DMS 273 treated with DMSO at 0.1 percent for 48 hours (cell line): ENCODE results near the gene RGS7.

Experiments used
- DNase-seq: peaks from one replicate; lab custom pipeline; 2025; lab: John Stamatoyannopoulos, UW

The RGS7 gene

GRCh38 chr1:241079047-241079446 lies 278.0 kb downstream of the RGS7 start:
- no peak for DNase-seq

- DNase-seq: no peak
These were observed 279.4 kb downstream of the RGS7 start for GRCh38 chr1:241077386-241078147.

GRCh38 chr1:241074507-241074906 lies 282.5 kb downstream of the RGS7 start:
- DNase-seq: no peak

- DNase-seq: no peak
These were observed 288.6 kb downstream of the RGS7 start for GRCh38 chr1:241068359-241068758.

GRCh38 chr1:241063276-241063675 lies 293.7 kb downstream of the RGS7 start:
- no peak for DNase-seq

GRCh38 chr1:241061062-241061461 lies 295.9 kb downstream of the RGS7 start:
- DNase-seq: no peak

- no peak for DNase-seq
These were observed 308.4 kb downstream of the RGS7 start for GRCh38 chr1:241048622-241049021.

- no peak for DNase-seq
These were observed 311.3 kb downstream of the RGS7 start for GRCh38 chr1:241045659-241046058.

GRCh38 chr1:241034203-241034936 lies 322.6 kb downstream of the RGS7 start:
- no peak for DNase-seq

- DNase-seq: no peak
These were observed 332.2 kb downstream of the RGS7 start for GRCh38 chr1:241024834-241025233.

- DNase-seq: no peak
These were observed 334.6 kb downstream of the RGS7 start for GRCh38 chr1:241022366-241022765.

GRCh38 chr1:241020851-241021697 lies 335.9 kb downstream of the RGS7 start:
- DNase-seq: no peak

GRCh38 chr1:241012708-241013340 lies 344.2 kb downstream of the RGS7 start:
- no peak for DNase-seq

GRCh38 chr1:241007668-241008067 lies 349.3 kb downstream of the RGS7 start:
- no peak for DNase-seq

GRCh38 chr1:240999826-241000225 lies 357.2 kb downstream of the RGS7 start:
- DNase-seq: no peak

GRCh38 chr1:240998441-240999015 lies 358.5 kb downstream of the RGS7 start:
- DNase-seq: no peak

GRCh38 chr1:240998024-240998423 lies 359.0 kb downstream of the RGS7 start:
- no peak for DNase-seq

- no peak for DNase-seq
These were observed 364.0 kb downstream of the RGS7 start for GRCh38 chr1:240993004-240993403.

GRCh38 chr1:240991230-240991629 lies 365.8 kb downstream of the RGS7 start:
- DNase-seq: no peak

- no peak for DNase-seq
These were observed 369.1 kb downstream of the RGS7 start for GRCh38 chr1:240987928-240988327.

- no peak for DNase-seq
These were observed 371.9 kb downstream of the RGS7 start for GRCh38 chr1:240985081-240985480.

GRCh38 chr1:240980342-240980741 lies 376.7 kb downstream of the RGS7 start:
- DNase-seq: no peak
